Measurements from ENCODE around the gene NANOS3.

NANOS3 gene

DNA sequence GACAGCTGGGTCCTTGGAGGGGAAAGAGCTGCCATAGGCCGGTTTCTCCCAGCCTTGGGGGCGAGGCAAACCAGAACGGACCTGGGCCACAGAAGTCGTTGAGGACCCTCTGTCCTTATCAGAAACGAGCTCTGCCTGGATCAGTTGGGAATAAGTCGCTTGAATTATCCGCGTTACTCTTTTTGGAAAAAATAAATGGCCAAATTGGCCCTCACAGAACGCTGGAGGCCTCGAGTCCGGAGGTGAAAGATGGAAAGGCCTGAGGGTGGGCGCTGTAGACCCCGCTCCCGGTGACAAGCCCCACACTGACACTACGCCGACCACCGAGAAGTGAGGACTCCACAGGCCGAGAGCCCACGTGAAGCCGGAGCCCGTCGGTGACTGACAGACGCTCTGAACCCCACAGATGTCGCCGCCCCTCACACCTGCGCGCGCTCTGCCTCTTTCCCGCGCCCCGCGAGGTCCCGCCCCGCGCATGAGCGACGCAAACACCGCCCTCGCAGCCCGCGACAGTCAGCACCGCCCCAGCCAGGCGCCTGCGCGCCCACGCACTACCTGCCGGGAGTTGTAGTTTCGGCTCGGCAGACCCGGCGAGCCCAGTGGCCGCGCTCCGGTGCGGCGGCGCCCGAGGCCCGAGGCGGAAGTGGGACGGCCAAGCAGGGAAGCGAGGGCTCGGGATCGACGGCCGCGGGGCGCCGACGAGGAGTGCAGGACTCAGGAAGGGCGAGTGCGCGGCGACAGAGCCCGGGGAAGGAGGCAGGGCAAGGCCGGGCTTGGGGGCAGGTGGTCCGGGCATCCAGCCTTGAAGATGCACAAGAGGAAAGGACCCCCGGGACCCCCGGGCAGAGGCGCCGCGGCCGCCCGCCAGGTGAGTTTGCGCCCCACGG is 28.9 kb downstream of the NANOS3 start, which contains the start of the genes BRME1 and CC2D1A:
BRME1 (minus strand) TSS at position 484 of the 887 bp plus-strand sequence. CDS start 1,225 bp downstream, outside the sequence.
CC2D1A (plus strand) TSS at position 568 of the 887 bp plus-strand sequence; CDS start at position 809, 241 bp downstream.
- TF ChIP-seq, protein P1, sequence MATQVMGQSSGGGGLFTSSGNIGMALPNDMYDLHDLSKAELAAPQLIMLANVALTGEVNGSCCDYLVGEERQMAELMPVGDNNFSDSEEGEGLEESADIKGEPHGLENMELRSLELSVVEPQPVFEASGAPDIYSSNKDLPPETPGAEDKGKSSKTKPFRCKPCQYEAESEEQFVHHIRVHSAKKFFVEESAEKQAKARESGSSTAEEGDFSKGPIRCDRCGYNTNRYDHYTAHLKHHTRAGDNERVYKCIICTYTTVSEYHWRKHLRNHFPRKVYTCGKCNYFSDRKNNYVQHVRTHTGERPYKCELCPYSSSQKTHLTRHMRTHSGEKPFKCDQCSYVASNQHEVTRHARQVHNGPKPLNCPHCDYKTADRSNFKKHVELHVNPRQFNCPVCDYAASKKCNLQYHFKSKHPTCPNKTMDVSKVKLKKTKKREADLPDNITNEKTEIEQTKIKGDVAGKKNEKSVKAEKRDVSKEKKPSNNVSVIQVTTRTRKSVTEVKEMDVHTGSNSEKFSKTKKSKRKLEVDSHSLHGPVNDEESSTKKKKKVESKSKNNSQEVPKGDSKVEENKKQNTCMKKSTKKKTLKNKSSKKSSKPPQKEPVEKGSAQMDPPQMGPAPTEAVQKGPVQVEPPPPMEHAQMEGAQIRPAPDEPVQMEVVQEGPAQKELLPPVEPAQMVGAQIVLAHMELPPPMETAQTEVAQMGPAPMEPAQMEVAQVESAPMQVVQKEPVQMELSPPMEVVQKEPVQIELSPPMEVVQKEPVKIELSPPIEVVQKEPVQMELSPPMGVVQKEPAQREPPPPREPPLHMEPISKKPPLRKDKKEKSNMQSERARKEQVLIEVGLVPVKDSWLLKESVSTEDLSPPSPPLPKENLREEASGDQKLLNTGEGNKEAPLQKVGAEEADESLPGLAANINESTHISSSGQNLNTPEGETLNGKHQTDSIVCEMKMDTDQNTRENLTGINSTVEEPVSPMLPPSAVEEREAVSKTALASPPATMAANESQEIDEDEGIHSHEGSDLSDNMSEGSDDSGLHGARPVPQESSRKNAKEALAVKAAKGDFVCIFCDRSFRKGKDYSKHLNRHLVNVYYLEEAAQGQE (IDR thresholded peaks at IDR 0.05; ENCODE audit: insufficient read depth in 1 of 2, low read depth in 2 of 2, low read length in 2 of 2), result 0 out of 4 replicates have a peak, but pooled peaks of 1 of the 2 experiments have one; percentile 10
- TF ChIP-seq FOXP2 (optimal IDR thresholded peaks at IDR 0.05; ENCODE audit: borderline replicate concordance, extremely low read depth, extremely low read length, insufficient read depth), result peak; percentile 92
- no peak for TF ChIP-seq TAF1 (IDR thresholded peaks at IDR 0.05; ENCODE audit: borderline replicate concordance, insufficient read depth, low read length)
- no peak for TF ChIP-seq SIN3A (IDR thresholded peaks at IDR 0.05; ENCODE audit: borderline replicate concordance, insufficient read depth, low read length)
- no peak for TF ChIP-seq POLR2AphosphoS5 (IDR thresholded peaks at IDR 0.05; ENCODE audit: low read depth, low read length)

DNA sequence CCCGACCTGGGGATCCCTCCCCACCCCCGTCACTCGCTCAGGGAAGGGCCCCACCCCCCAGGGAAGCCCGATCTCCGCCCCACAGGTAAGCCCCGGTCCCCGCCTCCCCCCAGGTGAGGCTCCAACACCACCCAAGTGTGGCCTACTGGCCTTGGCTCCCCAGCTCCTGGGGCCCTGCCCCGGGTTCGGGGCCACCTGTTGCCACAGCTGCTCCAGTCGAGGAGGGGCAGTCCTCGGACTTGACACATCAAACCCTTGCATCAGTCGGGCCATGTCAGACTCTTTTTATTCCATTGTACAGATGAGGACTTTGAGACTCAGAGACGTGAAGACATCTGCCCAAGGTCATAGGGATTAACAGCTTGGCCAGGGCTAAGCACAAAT is 29.6 kb downstream of the NANOS3 start:
- TF ChIP-seq, protein P1 (IDR thresholded peaks at IDR 0.05; ENCODE audit: insufficient read depth in 1 of 2, low read depth in 2 of 2, low read length in 2 of 2), result no peak
- TF ChIP-seq SIN3A (IDR thresholded peaks at IDR 0.05; ENCODE audit: borderline replicate concordance, insufficient read depth, low read length) (no peak), FOXP2 (optimal IDR thresholded peaks at IDR 0.05; ENCODE audit: borderline replicate concordance, extremely low read depth, extremely low read length, insufficient read depth) (no peak), TAF1 (IDR thresholded peaks at IDR 0.05; ENCODE audit: borderline replicate concordance, insufficient read depth, low read length) (no peak), POLR2AphosphoS5 (IDR thresholded peaks at IDR 0.05; ENCODE audit: low read depth, low read length) (no peak)

DNA sequence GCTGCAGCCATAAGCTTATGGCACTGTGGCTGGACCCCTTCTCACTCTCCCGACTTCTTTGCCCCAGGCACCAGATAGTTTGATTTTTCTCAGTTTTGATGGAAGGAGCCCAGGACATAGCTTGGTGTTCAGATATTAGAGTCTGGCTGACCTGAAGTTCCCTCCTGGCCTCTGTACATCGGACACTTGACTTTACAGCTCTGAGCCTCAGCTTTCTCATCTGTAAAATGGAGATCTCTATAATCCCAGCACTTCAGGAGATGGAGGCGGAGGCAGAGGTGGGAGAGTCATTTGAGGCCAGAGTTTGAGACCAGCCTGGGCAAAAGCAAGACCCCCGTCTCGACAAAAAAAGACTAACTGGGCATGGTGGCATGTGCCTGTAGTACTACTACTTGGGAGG is 30.0 kb downstream of the NANOS3 start:
- TF ChIP-seq POLR2AphosphoS5 (IDR thresholded peaks at IDR 0.05; ENCODE audit: low read depth, low read length) (no peak), FOXP2 (optimal IDR thresholded peaks at IDR 0.05; ENCODE audit: borderline replicate concordance, extremely low read depth, extremely low read length, insufficient read depth) (no peak), TAF1 (IDR thresholded peaks at IDR 0.05; ENCODE audit: borderline replicate concordance, insufficient read depth, low read length) (no peak), SIN3A (IDR thresholded peaks at IDR 0.05; ENCODE audit: borderline replicate concordance, insufficient read depth, low read length) (no peak)
- TF ChIP-seq, protein P1 (IDR thresholded peaks at IDR 0.05; ENCODE audit: insufficient read depth in 1 of 2, low read depth in 2 of 2, low read length in 2 of 2), result no peak

DNA sequence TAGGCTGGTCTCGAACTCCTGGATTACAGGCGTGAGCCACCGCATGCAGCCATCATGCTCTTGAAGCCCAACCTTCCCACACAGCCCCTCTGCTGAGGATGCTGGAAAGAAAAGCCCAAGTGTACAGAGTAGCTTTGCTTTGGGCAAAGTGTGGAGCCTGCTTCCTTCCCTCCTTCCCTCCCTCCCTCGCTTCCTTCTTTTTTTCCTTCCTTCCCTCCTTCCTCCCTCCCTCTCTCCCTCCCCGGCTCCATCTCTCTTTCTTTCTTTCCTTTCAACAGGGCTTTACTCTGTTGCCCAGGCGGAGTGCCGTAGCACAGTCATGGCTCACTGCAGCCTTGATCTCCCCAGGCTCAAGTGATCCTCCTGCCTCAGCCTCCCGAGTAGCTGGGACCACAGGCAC is 31.7 kb downstream of the NANOS3 start:
- TF ChIP-seq FOXP2 (optimal IDR thresholded peaks at IDR 0.05; ENCODE audit: borderline replicate concordance, extremely low read depth, extremely low read length, insufficient read depth), result no peak
- TF ChIP-seq POLR2AphosphoS5 (IDR thresholded peaks at IDR 0.05; ENCODE audit: low read depth, low read length), result no peak
- no peak for TF ChIP-seq TAF1 (IDR thresholded peaks at IDR 0.05; ENCODE audit: borderline replicate concordance, insufficient read depth, low read length)
- no peak for TF ChIP-seq SIN3A (IDR thresholded peaks at IDR 0.05; ENCODE audit: borderline replicate concordance, insufficient read depth, low read length)
- TF ChIP-seq, protein P1 (IDR thresholded peaks at IDR 0.05; ENCODE audit: insufficient read depth in 1 of 2, low read depth in 2 of 2, low read length in 2 of 2), result no peak
